Breast epithelium (tissue), 4 donors: ENCODE measurements around the gene RHOC. TPM values are rescaled to one million over a fixed set of nuclear protein-coding genes. Genes with fewer than 3 reads are reported as not detected.

Experiments used
- DNase-seq, 2 donors: peaks; one replicate each; pipeline ENCODE4 v3.0.0-alpha.2; 2019; ENCODE audit warnings: low spot score in 2 of 2
- H3K27ac ChIP-seq, 2 donors: fragments of 200-600 bp; sonication (generic) in 1 of 2; one replicate each; pipeline ENCODE4 v1.5.1; 2016 to 2019; ENCODE audit warnings: mild to moderate bottlenecking in 1 of 2
- H3K27me3 ChIP-seq, 2 donors: fragments of 200-600 bp; sonication (generic) in 1 of 2; one replicate each; pipeline versions ENCODE4 v1.5.1 to v1.6.0; 2017 to 2019; ENCODE audit warnings: control low read depth in 1 of 2, mild to moderate bottlenecking in 1 of 2
- H3K36me3 ChIP-seq: fragments of 200-600 bp; one replicate; pipeline ENCODE4 v1.5.1; 2019
- H3K4me1 ChIP-seq, 2 donors: fragments of 200-600 bp; sonication (generic); one replicate each; pipeline ENCODE4 v1.5.1; 2016 to 2019; ENCODE audit warnings: control low read depth in 1 of 2
- H3K4me3 ChIP-seq, 3 donors: fragments of 200-600 bp; sonication (generic); 1 replicate in 2 of 3; 2 replicates in 1 of 3; pipeline ENCODE4 v1.5.1; 2016 to 2019; ENCODE audit warnings: mild to moderate bottlenecking in 3 of 3, moderate library complexity in 2 of 3
- H3K9me3 ChIP-seq, 2 donors: fragments of 200-600 bp; sonication (generic) in 1 of 2; one replicate each; pipeline ENCODE4 v1.5.1; 2016 to 2019; ENCODE audit warnings: control low read depth in 1 of 2
- CTCF ChIP-seq, 3 donors: fragments of 450-650 bp; IDR thresholded peaks; one replicate each; pipeline ENCODE4 v1.5.1; 2016 to 2017; ENCODE audit warnings: antibody characterized with exemption in 3 of 3, mild to moderate bottlenecking in 3 of 3, moderate library complexity in 3 of 3
- POLR2A ChIP-seq: fragments of 450-650 bp; IDR thresholded peaks from one replicate; pipeline ENCODE4 v1.6.1; 2016; ENCODE audit warnings: antibody characterized with exemption, mild to moderate bottlenecking, moderate library complexity
- POLR2AphosphoS5 ChIP-seq, 3 donors: sonication (generic); formaldehyde crosslinking; IDR thresholded peaks; one replicate each; pipeline ENCODE4 v1.6.1; 2017; ENCODE audit warnings: antibody characterized with exemption in 3 of 3
- intact Hi-C: fragments of 100-400 bp; cut with DNase I; formaldehyde crosslinking; loops from one replicate; pipeline ENCODE4 v1.15.1; 2023; ENCODE audit warnings: low total_unique reads
- total RNA-seq, 3 donors: library from RNA; depleted of rRNA; stranded (reverse); fragments of >200 nt; gene quantifications; one replicate each; pipeline ENCODE4 v1.1.0, GENCODE V29; 2016

RHOC gene
- total RNA-seq, 3 donors from 2014 or later, result 150 to 302 (median 235) TPM

- TF ChIP-seq CTCF (IDR thresholded peaks at IDR 0.05) (peak; percentile 94 to 96 (median 94)), POLR2A (no peak), POLR2AphosphoS5 (IDR thresholded peaks at IDR 0.05) (peak in 1 of 3 donors; percentile 59)
- Histone ChIP-seq H3K36me3 (no peaks in the 10 kb centered on the region), H3K4me3 (peak overlapping the region; percentile 49 to 89 (median 74)), H3K27me3 (no peaks in the 10 kb centered on the region), H3K4me1 (no peaks in the 10 kb centered on the region), H3K27ac (peak overlapping the region; percentile 64 to 78), H3K9me3 (no peaks in the 10 kb centered on the region)
- DNase-seq, result peak; percentile 80 to 87
- intact Hi-C loops, result loop anchor here (5.0 kb wide), 1 partner anchor 91 kb away; no protein-coding TSS in a partner anchor
These were observed 9.3 kb upstream of the RHOC start for GRCh38 chr1:112716133-112716720.

DNA sequence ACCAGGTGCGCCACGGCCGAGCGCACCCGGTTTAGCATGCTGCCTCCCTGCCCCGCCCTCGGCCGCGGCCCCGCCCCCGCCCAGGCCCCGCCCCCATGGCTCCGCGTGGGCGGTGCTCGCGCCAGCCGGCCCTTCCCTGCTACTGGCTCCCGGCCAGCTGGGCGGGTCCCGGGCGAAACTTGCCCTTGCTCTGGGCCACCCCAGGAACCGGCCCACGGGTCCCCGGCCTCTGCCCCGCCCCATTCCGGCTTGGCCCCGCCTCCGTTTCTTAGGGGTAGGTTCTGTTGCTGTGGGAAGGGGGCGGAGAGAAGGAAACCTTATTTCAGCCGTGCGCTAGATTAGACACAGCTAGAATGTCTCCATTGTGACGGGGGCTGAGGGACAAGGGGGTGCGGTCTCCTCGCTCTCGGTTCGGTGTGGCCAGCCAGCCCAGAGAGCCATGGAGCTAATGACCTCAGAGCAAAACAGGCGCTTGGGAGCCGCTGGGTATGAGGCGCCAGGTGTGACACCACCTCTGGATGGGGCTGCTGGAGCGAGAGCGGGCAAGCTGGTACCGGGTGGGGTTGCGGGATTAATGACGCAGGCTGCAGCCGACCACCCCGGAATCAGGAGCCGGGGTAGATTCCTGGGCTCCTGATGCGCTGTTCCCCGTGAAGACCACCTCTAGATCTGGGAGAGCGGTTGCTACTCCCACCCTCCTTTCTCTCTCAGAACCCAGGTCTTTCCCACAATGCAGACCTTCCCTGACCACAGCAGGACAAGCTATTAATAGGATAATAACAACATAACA lies 8.5 kb upstream of the RHOC start, which contains the start of gene PPM1J:
Gene PPM1J (minus strand): TSS at position 69 of the 790 bp plus-strand sequence. CDS start 31 bp downstream, at position 38.
- DNase-seq, result peak; percentile 97 to 98
- intact Hi-C loops, result loop anchor here (5.0 kb wide), 1 partner anchor 92 kb away; no protein-coding TSS in a partner anchor
- Histone ChIP-seq H3K4me3 (peak within 1 kb of the TSS; percentile 49 to 89 (median 74)), H3K27ac (peak within 1 kb of the TSS; percentile 64 to 78), H3K36me3 (no peaks in the 10 kb centered on the region), H3K27me3 (no peaks in the 10 kb centered on the region), H3K4me1 (no peaks in the 10 kb centered on the region), H3K9me3 (no peaks in the 10 kb centered on the region)
- no peak for TF ChIP-seq POLR2A
- peak in 1 of 3 donors; percentile 24 for TF ChIP-seq POLR2AphosphoS5 (IDR thresholded peaks at IDR 0.05)

- peak overlapping the region; percentile 64 to 78 for H3K27ac ChIP-seq
- H3K4me1 ChIP-seq, result no peaks in the 10 kb centered on the region
- no peaks in the 10 kb centered on the region for H3K9me3 ChIP-seq
- no peaks in the 10 kb centered on the region for H3K36me3 ChIP-seq
- H3K4me3 ChIP-seq, result peak overlapping the region; percentile 49 to 89 (median 74)
- TF ChIP-seq POLR2AphosphoS5 (IDR thresholded peaks at IDR 0.05) (no peak), POLR2A (no peak), CTCF (IDR thresholded peaks at IDR 0.05) (no peak)
- intact Hi-C loops, result loop anchor here (5.0 kb wide), 1 partner anchor 93 kb away; no protein-coding TSS in a partner anchor
- no peak for DNase-seq
- no peaks in the 10 kb centered on the region for H3K27me3 ChIP-seq
These were observed 7.7 kb upstream of the RHOC start for GRCh38 chr1:112714313-112715263.

DNA sequence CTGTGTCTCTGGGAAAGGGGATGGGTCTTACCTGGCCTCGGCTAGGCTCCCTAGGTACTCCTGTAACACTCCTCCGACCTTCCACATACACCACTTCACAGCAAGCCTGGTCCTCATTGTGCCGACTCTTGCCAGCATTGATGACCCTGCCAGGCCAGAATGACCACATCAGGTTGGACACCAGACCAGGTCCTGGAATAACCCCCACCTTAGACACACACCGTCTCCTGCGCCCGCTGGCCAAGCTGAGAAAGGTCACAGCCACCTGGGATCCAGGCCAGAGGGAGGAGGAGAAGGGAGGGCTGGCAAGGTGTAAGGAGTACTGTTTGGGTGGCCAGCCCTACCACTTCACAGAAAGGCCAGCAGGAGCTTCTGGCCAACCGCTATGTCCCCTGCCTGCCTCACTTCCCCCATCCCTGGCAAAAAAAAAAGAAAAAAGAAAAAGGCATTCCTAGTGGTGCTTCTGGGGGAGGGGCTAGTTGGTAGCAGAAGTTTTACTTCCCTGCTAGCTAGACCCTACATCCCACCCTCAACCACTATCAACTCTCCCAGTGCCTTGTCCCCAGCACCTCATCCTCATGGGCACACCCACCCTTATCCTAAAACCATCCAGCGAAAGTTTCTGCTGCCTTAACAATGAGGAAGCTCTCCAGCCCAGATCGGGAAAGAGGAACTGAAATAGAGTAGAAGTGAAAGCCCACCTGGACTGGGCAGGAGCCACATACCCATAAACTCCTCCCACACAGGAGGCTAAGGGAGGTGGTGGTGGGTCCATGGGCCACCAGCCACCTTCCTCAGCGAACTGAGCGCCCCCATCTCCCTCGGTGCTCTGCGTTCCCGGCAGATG lies 6.8 kb upstream of the RHOC start:
- no peaks in the 10 kb centered on the region for H3K36me3 ChIP-seq
- DNase-seq, result peak in 1 of 2 donors; percentile 63
- intact Hi-C loops, result no loop called here

More for the DNA sequence above, 6.8 kb upstream of the RHOC start:
- Histone ChIP-seq H3K9me3 (no peaks in the 10 kb centered on the region), H3K27ac (peak overlapping the region; percentile 36 to 78), H3K4me1 (no peaks in the 10 kb centered on the region), H3K27me3 (no peaks in the 10 kb centered on the region), H3K4me3 (peak overlapping the region; percentile 49 to 89 (median 74))
- TF ChIP-seq POLR2A (no peak), POLR2AphosphoS5 (IDR thresholded peaks at IDR 0.05) (no peak), CTCF (IDR thresholded peaks at IDR 0.05) (peak in 1 of 3 donors; percentile 9)
